Lower leg skin (tissue), 4 donors: ENCODE data around the gene ZNF641. TPM values are rescaled to one million over a fixed set of nuclear protein-coding genes. Genes with fewer than 3 reads are reported as not detected.

Source experiments
- DNase-seq, 2 donors: peaks; one replicate each; pipeline ENCODE4 v3.0.0-alpha.2; 2019; ENCODE audit warnings: low spot score in 2 of 2
- H3K4me3 ChIP-seq: fragments of 200-600 bp; sonication (generic); 2 replicates; pipeline ENCODE4 v1.5.1; 2017; ENCODE audit warnings: mild to moderate bottlenecking, low read depth; ENCODE audit not compliant: poor library complexity, severe bottlenecking
- CTCF ChIP-seq, 3 donors: fragments of 450-650 bp; IDR thresholded peaks; one replicate each; pipeline ENCODE4 v1.5.1; 2016; ENCODE audit warnings: antibody characterized with exemption in 3 of 3, mild to moderate bottlenecking in 3 of 3, moderate library complexity in 2 of 3
- POLR2A ChIP-seq, 2 donors: fragments of 450-650 bp; IDR thresholded peaks; one replicate each; pipeline ENCODE4 v1.6.1; 2016 to 2017; ENCODE audit warnings: antibody characterized with exemption in 2 of 2, mild to moderate bottlenecking in 1 of 2, moderate library complexity in 1 of 2
- WGBS, 2 donors: methylation state at CpG; one replicate each; pipeline ENCODE4 v1.1.5; 2018; 5-methylcytosine and 5-hydroxymethylcytosine counted together
- intact Hi-C: fragments of 100-400 bp; cut with DNase I; formaldehyde crosslinking; loops from one replicate; pipeline ENCODE4 v1.15.0; 2023; ENCODE audit warnings: low total_unique reads
- total RNA-seq, 4 donors: library from RNA; depleted of rRNA; stranded (reverse); fragments of >200 nt; gene quantifications; one replicate each; pipeline ENCODE4 v1.1.0, GENCODE V29; 2016

ZNF641 gene
- total RNA-seq, 4 donors from 2014 or later, result 7.8 to 14.1 (median 12.1) TPM

DNA sequence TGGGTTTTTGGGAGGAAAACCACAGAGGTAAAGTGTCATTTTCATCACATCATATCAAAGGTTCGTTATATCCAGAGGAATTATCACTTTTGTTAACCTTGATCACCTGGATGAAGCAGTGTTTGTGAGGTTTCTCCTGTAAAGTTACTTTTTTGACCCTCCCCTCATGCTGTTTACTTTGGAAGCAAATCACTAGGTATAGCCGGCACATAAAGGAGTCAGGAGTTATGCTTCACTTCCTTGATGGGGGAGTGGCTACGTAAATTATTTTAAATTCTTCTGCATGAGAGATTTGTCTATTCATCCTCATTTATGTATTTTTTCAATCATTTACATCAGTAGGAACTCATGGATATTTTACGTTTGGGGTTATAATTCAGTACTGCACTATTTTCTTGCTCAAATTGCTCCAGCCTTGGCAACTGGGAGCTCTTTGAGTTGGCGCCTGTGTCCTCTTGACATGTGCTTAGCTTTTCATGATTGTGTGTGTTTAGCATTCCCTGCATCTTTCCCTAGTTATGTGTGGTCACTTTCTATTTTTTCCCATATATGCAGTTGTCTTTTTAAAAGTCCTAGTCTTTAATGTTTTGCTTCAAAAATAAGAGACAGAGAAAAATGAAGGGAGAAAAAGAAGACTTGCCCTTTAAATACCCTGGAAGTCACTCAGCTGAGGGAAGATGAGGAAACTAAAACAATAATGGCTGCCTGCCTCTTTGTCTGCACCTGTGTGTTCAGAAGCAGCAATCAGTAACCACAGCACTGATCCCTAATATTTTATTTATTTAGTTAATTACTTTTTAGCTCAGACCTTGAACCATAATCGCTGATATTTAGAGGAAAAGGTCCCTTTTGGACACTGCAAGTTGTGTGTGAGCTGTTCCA is 62.1 kb downstream of the ZNF641 start:
- intact Hi-C loops, result no loop called here

More for the DNA sequence above, 62.1 kb downstream of the ZNF641 start:
- TF ChIP-seq CTCF (IDR thresholded peaks at IDR 0.05) (no peak), POLR2A (IDR thresholded peaks at IDR 0.05) (no peak)
- WGBS, 2 donors, result 63 to 66% methylated on average over 6 of the region's 6 CpGs
- DNase-seq, result no peak
- no peak overlapping the region for H3K4me3 ChIP-seq

Other genes starting within 250 kb of the ZNF641 start
- gene SENP1, start 244.8 kb downstream of the ZNF641 start, total RNA-seq, result 10 to 100 TPM; 14.3 to 19.4 (median 17.3) TPM
- gene PFKM, start 231.6 kb downstream of the ZNF641 start, total RNA-seq, result 10 to 100 TPM; 15.1 to 28.1 (median 26.0) TPM
- 10 to 100 TPM; 26.5 to 31.0 (median 27.9) TPM for gene ASB8, start 193.4 kb downstream of the ZNF641 start, total RNA-seq
- gene CCDC184, start 167.3 kb downstream of the ZNF641 start, total RNA-seq, result under 1 TPM in 3 of 4 donors, not detected in 1; 0.13 to 0.36 (median 0.22) TPM
- not detected for gene OR10AD1, start 147.6 kb downstream of the ZNF641 start, total RNA-seq
- gene ANP32D, start 121.6 kb upstream of the ZNF641 start, total RNA-seq, result not detected
- not detected for gene C12orf54, start 131.6 kb upstream of the ZNF641 start, total RNA-seq
- gene OR8S1, start 174.7 kb upstream of the ZNF641 start, total RNA-seq, result not detected
- not detected for gene LALBA, start 219.1 kb upstream of the ZNF641 start, total RNA-seq